DND-41 (cell line): Measurements from ENCODE around the gene DEFB129.

Source experiments
- EZH2 ChIP-seq: IDR thresholded peaks from 3 replicates; pipeline ENCODE4 v1.6.1; 2012; ENCODE audit warnings: borderline replicate concordance, low read depth, mild to moderate bottlenecking, moderate library complexity, low read length, inconsistent platforms; ENCODE audit not compliant: severe bottlenecking
- TF ChIP-seq, protein P1 (sequence below): IDR thresholded peaks from 2 replicates; pipeline ENCODE4 v1.5.1; 2012; ENCODE audit warnings: borderline replicate concordance, low read length, moderate library complexity, mild to moderate bottlenecking; ENCODE audit not compliant: poor library complexity, severe bottlenecking; ENCODE audit errors: extremely low read depth

DNA sequence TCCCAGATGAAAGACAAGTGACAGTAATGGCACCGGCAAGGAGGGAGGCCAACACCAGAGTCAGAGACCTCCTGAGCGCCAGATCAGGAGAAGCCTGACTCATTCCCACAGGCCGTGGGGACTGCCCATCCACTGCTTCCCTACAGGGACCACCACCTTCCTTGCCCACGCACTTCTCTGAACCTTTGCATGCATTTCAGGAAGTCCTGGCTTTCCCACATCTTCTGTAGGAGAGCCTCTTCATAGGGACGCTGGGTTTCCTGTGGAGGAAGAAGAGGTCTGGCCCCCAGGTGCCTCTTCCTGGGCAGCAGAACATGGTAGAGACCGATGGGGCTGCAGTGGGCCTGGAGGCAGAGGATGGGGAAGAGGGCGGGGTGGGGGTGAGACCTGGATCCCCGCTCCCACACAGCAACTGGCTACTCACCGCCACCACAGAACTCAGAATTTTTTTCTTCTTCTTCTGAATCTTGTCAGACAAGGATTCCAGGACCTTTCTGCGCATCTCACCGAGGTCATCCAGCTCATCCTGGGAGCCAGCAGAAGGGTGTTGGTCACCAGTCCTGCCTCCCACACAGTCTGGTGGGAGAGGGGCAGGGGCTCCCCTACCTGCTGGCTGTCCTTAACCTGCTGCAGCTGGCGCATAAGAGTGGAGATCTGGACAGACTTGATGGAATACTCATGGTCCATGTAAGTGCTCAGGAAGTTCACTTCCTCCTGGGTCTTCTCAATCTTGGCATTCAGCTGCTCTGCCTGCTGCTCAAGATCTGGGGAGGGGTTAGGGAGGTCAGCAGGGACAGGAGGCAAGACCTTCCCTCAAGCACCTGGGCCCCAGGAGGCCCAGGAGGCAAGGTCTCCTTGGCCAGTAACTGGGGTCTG lies 49.8 kb downstream of the DEFB129 start:
- TF ChIP-seq, protein P1, sequence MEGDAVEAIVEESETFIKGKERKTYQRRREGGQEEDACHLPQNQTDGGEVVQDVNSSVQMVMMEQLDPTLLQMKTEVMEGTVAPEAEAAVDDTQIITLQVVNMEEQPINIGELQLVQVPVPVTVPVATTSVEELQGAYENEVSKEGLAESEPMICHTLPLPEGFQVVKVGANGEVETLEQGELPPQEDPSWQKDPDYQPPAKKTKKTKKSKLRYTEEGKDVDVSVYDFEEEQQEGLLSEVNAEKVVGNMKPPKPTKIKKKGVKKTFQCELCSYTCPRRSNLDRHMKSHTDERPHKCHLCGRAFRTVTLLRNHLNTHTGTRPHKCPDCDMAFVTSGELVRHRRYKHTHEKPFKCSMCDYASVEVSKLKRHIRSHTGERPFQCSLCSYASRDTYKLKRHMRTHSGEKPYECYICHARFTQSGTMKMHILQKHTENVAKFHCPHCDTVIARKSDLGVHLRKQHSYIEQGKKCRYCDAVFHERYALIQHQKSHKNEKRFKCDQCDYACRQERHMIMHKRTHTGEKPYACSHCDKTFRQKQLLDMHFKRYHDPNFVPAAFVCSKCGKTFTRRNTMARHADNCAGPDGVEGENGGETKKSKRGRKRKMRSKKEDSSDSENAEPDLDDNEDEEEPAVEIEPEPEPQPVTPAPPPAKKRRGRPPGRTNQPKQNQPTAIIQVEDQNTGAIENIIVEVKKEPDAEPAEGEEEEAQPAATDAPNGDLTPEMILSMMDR, result no peak
- no peak for TF ChIP-seq EZH2
